Neural progenitor cell (in vitro differentiated cells): ENCODE measurements around the gene LAMA2.

Experiments
- EZH2 ChIP-seq: fragments of 200-600 bp; sonication (generic); IDR thresholded peaks from 2 replicates; pipeline ENCODE4 v1.6.1; 2017; ENCODE audit warnings: antibody characterized with exemption, mild to moderate bottlenecking, moderate library complexity
- TF ChIP-seq, protein P1 (sequence below): fragments of 200-600 bp; sonication (generic); IDR thresholded peaks from 2 replicates; pipeline ENCODE4 v1.5.1; 2017; ENCODE audit warnings: antibody characterized with exemption, mild to moderate bottlenecking

DNA sequence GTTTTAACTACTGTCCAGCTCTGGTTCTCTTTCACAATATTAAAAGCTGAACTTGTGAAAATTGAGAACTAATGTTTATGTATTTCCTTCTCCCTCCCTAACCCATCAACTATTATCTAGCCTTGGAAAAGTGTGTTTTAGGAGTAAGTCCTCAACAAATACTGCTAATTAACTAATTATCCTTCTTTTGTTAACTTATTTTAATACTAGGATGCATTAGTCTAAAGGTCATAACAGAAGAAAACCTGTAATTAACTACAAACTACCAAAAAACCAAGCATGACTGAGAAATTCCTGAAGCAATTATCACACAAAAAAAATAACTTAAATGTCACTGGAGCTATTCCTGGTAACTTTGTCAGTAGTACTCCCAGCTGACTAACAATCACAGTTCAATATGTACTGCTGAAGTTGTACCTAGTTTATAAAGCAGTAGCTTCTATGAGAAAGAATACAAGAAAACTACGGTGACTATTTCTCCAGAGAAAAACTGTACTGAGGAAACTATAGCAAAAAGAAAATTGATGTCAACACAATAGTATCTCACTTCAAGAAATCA is 301.9 kb downstream of the LAMA2 start:
- TF ChIP-seq, protein P1, sequence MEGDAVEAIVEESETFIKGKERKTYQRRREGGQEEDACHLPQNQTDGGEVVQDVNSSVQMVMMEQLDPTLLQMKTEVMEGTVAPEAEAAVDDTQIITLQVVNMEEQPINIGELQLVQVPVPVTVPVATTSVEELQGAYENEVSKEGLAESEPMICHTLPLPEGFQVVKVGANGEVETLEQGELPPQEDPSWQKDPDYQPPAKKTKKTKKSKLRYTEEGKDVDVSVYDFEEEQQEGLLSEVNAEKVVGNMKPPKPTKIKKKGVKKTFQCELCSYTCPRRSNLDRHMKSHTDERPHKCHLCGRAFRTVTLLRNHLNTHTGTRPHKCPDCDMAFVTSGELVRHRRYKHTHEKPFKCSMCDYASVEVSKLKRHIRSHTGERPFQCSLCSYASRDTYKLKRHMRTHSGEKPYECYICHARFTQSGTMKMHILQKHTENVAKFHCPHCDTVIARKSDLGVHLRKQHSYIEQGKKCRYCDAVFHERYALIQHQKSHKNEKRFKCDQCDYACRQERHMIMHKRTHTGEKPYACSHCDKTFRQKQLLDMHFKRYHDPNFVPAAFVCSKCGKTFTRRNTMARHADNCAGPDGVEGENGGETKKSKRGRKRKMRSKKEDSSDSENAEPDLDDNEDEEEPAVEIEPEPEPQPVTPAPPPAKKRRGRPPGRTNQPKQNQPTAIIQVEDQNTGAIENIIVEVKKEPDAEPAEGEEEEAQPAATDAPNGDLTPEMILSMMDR: no peak
- no peak for TF ChIP-seq EZH2
